ENCODE data around the gene MRPL52.
A peak's percentile ranks its signal among the peaks of the same experiment; 100 is the strongest.

Gene MRPL52

DNA sequence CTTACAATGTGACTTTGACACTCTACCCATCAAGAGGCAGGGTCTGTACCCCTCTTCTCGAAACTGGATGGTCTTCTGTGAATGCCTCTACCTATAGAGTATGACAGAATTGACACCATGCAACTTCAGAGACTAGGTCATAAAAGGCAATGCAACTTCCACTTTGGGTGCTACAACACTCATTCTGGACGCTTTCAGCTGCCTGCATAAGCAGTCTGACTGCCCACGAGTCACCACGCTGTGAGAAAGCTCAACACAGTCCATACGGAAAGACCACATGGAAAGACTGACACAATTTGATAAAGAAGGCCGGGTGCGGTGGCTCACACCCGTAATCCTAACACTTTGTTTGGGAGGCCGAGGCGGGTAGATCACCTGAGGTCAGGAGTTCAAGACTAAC lies 29.3 kb upstream of the MRPL52 start (continued):
- TF ChIP-seq, protein P1, sequence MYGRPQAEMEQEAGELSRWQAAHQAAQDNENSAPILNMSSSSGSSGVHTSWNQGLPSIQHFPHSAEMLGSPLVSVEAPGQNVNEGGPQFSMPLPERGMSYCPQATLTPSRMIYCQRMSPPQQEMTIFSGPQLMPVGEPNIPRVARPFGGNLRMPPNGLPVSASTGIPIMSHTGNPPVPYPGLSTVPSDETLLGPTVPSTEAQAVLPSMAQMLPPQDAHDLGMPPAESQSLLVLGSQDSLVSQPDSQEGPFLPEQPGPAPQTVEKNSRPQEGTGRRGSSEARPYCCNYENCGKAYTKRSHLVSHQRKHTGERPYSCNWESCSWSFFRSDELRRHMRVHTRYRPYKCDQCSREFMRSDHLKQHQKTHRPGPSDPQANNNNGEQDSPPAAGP (tag by site-specific recombination; IDR thresholded peaks at IDR 0.05): no peak

DNA sequence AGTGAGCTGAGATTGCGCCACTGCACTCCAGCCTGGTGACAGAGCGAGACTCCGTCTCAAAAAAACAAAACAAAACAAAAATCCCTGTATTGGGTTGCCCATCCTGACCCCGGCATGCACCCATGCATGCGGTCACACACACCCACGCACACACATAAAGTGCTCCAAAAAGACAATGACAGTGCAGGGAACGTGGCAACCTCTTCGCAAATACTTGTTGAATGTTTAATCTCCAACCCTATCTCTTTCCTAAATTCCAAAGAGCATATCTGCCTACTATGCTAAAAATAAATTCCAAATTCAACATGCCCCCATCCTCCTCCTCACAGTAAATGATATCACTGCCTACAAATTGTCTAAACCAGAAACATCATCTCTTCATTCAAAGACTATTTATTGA lies 28.0 kb upstream of the MRPL52 start:
- ChIA-PET POLR2A (no interaction called here), CTCF (interaction anchor here (0.6 kb wide), 1 partner anchor 17 kb away, joined by 3 read pairs; no protein-coding TSS in a partner anchor)
- Histone ChIP-seq H3K27ac (ENCODE audit: extremely low read depth, low read depth, low read length) (no peak overlapping the region), H3K4me1 (ENCODE audit: control insufficient read depth, insufficient read depth, low read length) (no peaks in the 10 kb centered on the region), H3K4me3 (ENCODE audit: low read depth, low read length) (no peak overlapping the region), H3K36me3 (ENCODE audit: control insufficient read depth in 2 of 2, insufficient read depth in 1 of 2, low read length in 2 of 2) (no peaks in the 10 kb centered on the region), H3K9me3 (ENCODE audit: control insufficient read depth, insufficient read depth, low read depth, low read length) (no peaks in the 10 kb centered on the region)
- peak; percentile 43; the same call in 1 of the 2 replicates for TF ChIP-seq EGR2 (tag by site-specific recombination; IDR thresholded peaks at IDR 0.05; ENCODE audit: low read depth)
- TF ChIP-seq GLIS2 (tag by site-specific recombination; IDR thresholded peaks at IDR 0.05): no peak
- 0 out of 2 replicates have a peak, but pooled peaks have one; percentile 23 for TF ChIP-seq ZFHX2 (tag by site-specific recombination; conservative IDR thresholded peaks at IDR 0.05)

DNA sequence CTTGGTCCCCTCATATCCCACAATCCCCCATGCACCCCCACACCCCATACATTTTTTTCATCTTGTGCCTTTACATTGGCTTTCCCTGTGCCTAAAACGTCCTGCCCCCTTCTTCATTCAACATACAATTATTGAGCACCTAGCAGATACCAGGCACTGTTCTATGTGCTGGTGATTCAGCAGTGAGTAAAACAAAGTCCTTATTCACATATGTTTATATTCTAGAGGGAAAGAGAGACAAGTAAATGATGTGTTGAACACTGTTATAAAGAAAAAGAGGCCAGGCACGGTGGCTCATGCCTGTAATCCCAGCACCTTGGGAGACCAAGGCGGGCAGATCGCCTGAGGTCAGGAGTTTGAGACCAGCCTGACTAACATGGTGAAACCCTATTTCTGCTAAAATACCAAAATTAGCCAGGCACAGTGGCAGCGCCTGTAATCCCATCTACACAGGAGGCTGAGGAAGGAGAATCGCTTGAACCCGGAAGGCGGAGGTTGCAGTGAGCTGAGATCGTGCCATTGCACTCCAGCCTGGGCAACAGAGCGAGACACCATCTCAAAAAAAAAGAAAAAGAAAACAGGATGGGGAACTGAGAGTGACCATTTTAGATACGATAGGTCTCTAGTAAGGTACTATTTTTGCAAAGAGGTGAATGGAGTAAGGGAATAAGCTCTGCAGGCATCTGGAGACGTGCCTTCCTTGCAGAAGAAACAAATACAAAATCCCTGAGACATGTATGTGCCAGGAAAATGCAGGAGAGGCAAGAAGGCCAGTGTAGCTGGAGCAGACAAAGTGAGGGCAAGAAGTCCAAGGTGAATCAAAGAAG lies 26.6 kb upstream of the MRPL52 start:
- TF ChIP-seq KLF1 (tag by site-specific recombination; IDR thresholded peaks at IDR 0.05) (no peak), ZNF146 (tag by site-specific recombination; IDR thresholded peaks at IDR 0.05) (no peak), SP7 (tag by site-specific recombination; IDR thresholded peaks at IDR 0.05) (peak; percentile 64), GFI1B (tag by site-specific recombination; IDR thresholded peaks at IDR 0.05) (no peak), ZNF837 (tag by site-specific recombination; IDR thresholded peaks at IDR 0.05) (no peak)
- TF ChIP-seq, protein P2, sequence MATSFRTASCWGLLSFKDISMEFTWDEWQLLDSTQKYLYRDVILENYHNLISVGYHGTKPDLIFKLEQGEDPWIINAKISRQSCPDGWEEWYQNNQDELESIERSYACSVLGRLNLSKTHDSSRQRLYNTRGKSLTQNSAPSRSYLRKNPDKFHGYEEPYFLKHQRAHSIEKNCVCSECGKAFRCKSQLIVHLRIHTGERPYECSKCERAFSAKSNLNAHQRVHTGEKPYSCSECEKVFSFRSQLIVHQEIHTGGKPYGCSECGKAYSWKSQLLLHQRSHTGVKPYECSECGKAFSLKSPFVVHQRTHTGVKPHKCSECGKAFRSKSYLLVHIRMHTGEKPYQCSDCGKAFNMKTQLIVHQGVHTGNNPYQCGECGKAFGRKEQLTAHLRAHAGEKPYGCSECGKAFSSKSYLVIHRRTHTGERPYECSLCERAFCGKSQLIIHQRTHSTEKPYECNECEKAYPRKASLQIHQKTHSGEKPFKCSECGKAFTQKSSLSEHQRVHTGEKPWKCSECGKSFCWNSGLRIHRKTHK (tag by site-specific recombination; IDR thresholded peaks at IDR 0.05): no peak
- POLR2A ChIA-PET: no interaction called here
- Histone ChIP-seq H3K4me3 (ENCODE audit: low read depth, low read length) (no peak overlapping the region), H3K4me1 (ENCODE audit: control insufficient read depth, insufficient read depth, low read length) (no peaks in the 10 kb centered on the region), H3K9me3 (ENCODE audit: control insufficient read depth, insufficient read depth, low read depth, low read length) (no peaks in the 10 kb centered on the region), H3K27ac (ENCODE audit: extremely low read depth, low read depth, low read length) (no peak overlapping the region), H3K36me3 (ENCODE audit: control insufficient read depth in 2 of 2, insufficient read depth in 1 of 2, low read length in 2 of 2) (no peaks in the 10 kb centered on the region)
- CTCF ChIA-PET: no interaction called here

DNA sequence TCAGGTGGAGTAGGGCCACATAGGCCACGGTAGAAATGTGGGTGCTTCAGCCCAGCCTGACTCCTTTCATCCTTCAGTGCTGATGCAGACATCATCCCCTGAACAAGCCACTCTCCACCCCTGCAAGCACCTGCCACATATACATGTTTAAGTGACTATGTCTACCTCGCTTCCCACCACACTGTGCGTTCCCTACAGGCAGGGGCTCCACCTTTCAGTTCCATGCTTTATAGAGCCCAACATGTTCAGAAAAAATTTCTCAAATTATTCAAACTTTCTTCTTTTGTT lies 26.1 kb upstream of the MRPL52 start:
- H3K4me3 ChIP-seq (ENCODE audit: low read depth, low read length): no peak overlapping the region
- ChIA-PET POLR2A (no interaction called here), CTCF (no interaction called here)
- H3K36me3 ChIP-seq (ENCODE audit: control insufficient read depth in 2 of 2, insufficient read depth in 1 of 2, low read length in 2 of 2): no peaks in the 10 kb centered on the region
- no peak for TF ChIP-seq TRIM28 (IDR thresholded peaks at IDR 0.05; ENCODE audit: borderline replicate concordance, low read length)
- TF ChIP-seq, protein P3, sequence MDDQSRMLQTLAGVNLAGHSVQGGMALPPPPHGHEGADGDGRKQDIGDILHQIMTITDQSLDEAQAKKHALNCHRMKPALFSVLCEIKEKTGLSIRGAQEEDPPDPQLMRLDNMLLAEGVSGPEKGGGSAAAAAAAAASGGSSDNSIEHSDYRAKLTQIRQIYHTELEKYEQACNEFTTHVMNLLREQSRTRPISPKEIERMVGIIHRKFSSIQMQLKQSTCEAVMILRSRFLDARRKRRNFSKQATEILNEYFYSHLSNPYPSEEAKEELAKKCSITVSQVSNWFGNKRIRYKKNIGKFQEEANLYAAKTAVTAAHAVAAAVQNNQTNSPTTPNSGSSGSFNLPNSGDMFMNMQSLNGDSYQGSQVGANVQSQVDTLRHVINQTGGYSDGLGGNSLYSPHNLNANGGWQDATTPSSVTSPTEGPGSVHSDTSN (CRISPR knock-in tag; IDR thresholded peaks at IDR 0.05): no peak
- TF ChIP-seq ZNF629 (tag by site-specific recombination; IDR thresholded peaks at IDR 0.05): no peak
- TF ChIP-seq, protein P4, sequence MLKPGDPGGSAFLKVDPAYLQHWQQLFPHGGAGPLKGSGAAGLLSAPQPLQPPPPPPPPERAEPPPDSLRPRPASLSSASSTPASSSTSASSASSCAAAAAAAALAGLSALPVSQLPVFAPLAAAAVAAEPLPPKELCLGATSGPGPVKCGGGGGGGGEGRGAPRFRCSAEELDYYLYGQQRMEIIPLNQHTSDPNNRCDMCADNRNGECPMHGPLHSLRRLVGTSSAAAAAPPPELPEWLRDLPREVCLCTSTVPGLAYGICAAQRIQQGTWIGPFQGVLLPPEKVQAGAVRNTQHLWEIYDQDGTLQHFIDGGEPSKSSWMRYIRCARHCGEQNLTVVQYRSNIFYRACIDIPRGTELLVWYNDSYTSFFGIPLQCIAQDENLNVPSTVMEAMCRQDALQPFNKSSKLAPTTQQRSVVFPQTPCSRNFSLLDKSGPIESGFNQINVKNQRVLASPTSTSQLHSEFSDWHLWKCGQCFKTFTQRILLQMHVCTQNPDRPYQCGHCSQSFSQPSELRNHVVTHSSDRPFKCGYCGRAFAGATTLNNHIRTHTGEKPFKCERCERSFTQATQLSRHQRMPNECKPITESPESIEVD (tag by site-specific recombination; IDR thresholded peaks at IDR 0.05): no peak
- TF ChIP-seq ZNF311 (tag by site-specific recombination; IDR thresholded peaks at IDR 0.05; ENCODE audit: borderline replicate concordance): no peak
- no peak for TF ChIP-seq ZNF600 (tag by site-specific recombination; IDR thresholded peaks at IDR 0.05)
- no peak for TF ChIP-seq ZBTB21 (tag by site-specific recombination; IDR thresholded peaks at IDR 0.05)
- TF ChIP-seq ZNF335 (tag by site-specific recombination; conservative IDR thresholded peaks at IDR 0.05): no peak
- no peak for TF ChIP-seq ZNF248 (tag by site-specific recombination; IDR thresholded peaks at IDR 0.05)
- no peaks in the 10 kb centered on the region for H3K9me3 ChIP-seq (ENCODE audit: control insufficient read depth, insufficient read depth, low read depth, low read length)
- H3K4me1 ChIP-seq (ENCODE audit: control insufficient read depth, insufficient read depth, low read length): no peaks in the 10 kb centered on the region
- H3K27ac ChIP-seq (ENCODE audit: extremely low read depth, low read depth, low read length): no peak overlapping the region
